ENCODE results near the gene KCNC2.

DNA sequence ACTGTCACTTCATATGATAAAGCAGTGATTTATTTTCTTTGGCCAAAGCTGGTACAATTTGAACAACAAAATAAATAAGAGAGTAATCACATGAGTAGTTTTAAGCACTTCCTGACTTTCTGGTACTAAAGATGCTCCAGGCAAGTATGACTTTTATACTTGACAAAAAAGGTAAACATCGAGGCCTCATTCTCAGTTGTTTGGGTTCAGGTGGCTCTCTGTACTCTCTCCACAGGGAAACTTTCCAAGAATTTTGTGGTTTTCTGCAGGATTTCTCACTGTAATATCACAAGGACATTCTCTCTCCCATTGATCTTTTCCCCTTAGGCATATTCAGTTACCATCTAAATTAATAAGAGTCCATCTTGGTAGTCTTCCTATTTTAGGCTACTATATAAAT, 26.6 kb upstream of the KCNC2 start:
- TF ChIP-seq PAX5 (IDR thresholded peaks at IDR 0.05; ENCODE audit: insufficient read depth, low read length, severe bottlenecking) = no peak
- TF ChIP-seq POLR2A (IDR thresholded peaks at IDR 0.05; ENCODE audit: low read depth, low read length) = no peak
- no peak for TF ChIP-seq POLR2AphosphoS5 (IDR thresholded peaks at IDR 0.05; ENCODE audit: low read depth, low read length)
- no peak for TF ChIP-seq SPI1 (IDR thresholded peaks at IDR 0.05; ENCODE audit: low read depth, low read length)
